CD4-positive, alpha-beta memory T cell (primary cell): ENCODE results near the gene C19orf47. TPM values are rescaled to one million over a fixed set of nuclear protein-coding genes. Genes with fewer than 3 reads are reported as not detected.

Experiments
- microRNA-seq: library from miRNA; unstranded; fragments of <30 nt; microRNA quantifications from one replicate; pipeline ENCODE4 v1.2.0, GENCODE V29; 2021; ENCODE audit warnings: borderline replicate concordance, borderline number of aligned reads, borderline microRNAs expressed, mixed read lengths
- polyA plus RNA-seq, 2 donors: library from polyadenylated mRNA; unstranded; fragments of 300-500 nt; fragmentation: Illumina TruSeq; gene quantifications; one replicate each; pipeline ENCODE4 v1.2.3, GENCODE V29; 2021
- total RNA-seq, 2 experiments: library from RNA; stranded (reverse); gene quantifications; one replicate each; pipeline ENCODE4 v1.2.3, GENCODE V29; 2021

Gene C19orf47
- total and polyA plus RNA-seq, 4 experiments from 2014 or later, result 10.0 to 17.7 (median 12.2) TPM

Small RNA genes lying within 50 kb of the gene (microRNA-seq; reads per million reads assigned to microRNA genes)
- gene MIR641, result 12.7 reads per million, percentile 44 among the genes with 10 or more reads in this experiment
- gene MIR6796, result not detected

Other genes starting within 250 kb of the C19orf47 start
- 10 to 100 TPM; 28.4 to 30.2 TPM for gene MAP3K10, start 157.0 kb downstream of the C19orf47 start, total RNA-seq
- gene MAP3K10, start 157.0 kb downstream of the C19orf47 start, polyA plus RNA-seq, result 1 to 10 TPM in 1 of 2 donors, not detected in 1; 2.0 TPM
- gene TTC9B, start 130.0 kb downstream of the C19orf47 start, total RNA-seq, result not detected
- not detected for gene TTC9B, start 130.0 kb downstream of the C19orf47 start, polyA plus RNA-seq
- 1 to 10 TPM; 1.2 to 1.4 TPM for gene CCNP, start 121.7 kb downstream of the C19orf47 start, total RNA-seq
- not detected for gene CCNP, start 121.7 kb downstream of the C19orf47 start, polyA plus RNA-seq
- 100 to 1,000 TPM; 168 to 180 TPM for gene AKT2, start 63.1 kb downstream of the C19orf47 start, total RNA-seq
- 10 to 100 TPM; 10.6 to 27.8 TPM for gene AKT2, start 63.1 kb downstream of the C19orf47 start, polyA plus RNA-seq
- 100 to 1,000 TPM; 116 to 117 TPM for gene PLD3, start 298 bp upstream of the C19orf47 start, total RNA-seq
- 10 to 100 TPM; 61.0 to 74.7 TPM for gene PLD3, start 298 bp upstream of the C19orf47 start, polyA plus RNA-seq
- gene HIPK4, start 41.8 kb upstream of the C19orf47 start, total RNA-seq, result not detected
- gene HIPK4, start 41.8 kb upstream of the C19orf47 start, polyA plus RNA-seq, result not detected
- 1 to 10 TPM; 3.3 to 3.4 TPM for gene PRX, start 65.0 kb upstream of the C19orf47 start, total RNA-seq
- under 1 TPM in 1 of 2 donors, not detected in 1; 0.23 TPM for gene PRX, start 65.0 kb upstream of the C19orf47 start, polyA plus RNA-seq
- 10 to 100 TPM; 10.6 to 11.3 TPM for gene SERTAD1, start 77.6 kb upstream of the C19orf47 start, total RNA-seq
- 10 to 100 TPM in 1 of 2 donors, 1 to 10 TPM in 1; 5.4 to 10.7 TPM for gene SERTAD1, start 77.6 kb upstream of the C19orf47 start, polyA plus RNA-seq
- gene SERTAD3, start 95.9 kb upstream of the C19orf47 start, total RNA-seq, result 10 to 100 TPM; 17.8 to 19.4 TPM
- gene SERTAD3, start 95.9 kb upstream of the C19orf47 start, polyA plus RNA-seq, result 10 to 100 TPM in 1 of 2 donors, 1 to 10 TPM in 1; 9.4 to 11.4 TPM
- 10 to 100 TPM; 12.3 to 16.3 TPM for gene BLVRB, start 117.3 kb upstream of the C19orf47 start, total RNA-seq
- 10 to 100 TPM; 25.4 to 34.6 TPM for gene BLVRB, start 117.3 kb upstream of the C19orf47 start, polyA plus RNA-seq
- under 1 TPM; 0.17 to 0.30 TPM for gene SPTBN4, start 118.6 kb upstream of the C19orf47 start, total RNA-seq
- under 1 TPM in 1 of 2 donors, not detected in 1; 0.02 TPM for gene SPTBN4, start 118.6 kb upstream of the C19orf47 start, polyA plus RNA-seq
- 100 to 1,000 TPM; 167 to 170 TPM for gene SHKBP1, start 228.5 kb upstream of the C19orf47 start, total RNA-seq
- 100 to 1,000 TPM; 137 to 155 TPM for gene SHKBP1, start 228.5 kb upstream of the C19orf47 start, polyA plus RNA-seq